ENCODE measurements around the gene LHFPL3.

DNA sequence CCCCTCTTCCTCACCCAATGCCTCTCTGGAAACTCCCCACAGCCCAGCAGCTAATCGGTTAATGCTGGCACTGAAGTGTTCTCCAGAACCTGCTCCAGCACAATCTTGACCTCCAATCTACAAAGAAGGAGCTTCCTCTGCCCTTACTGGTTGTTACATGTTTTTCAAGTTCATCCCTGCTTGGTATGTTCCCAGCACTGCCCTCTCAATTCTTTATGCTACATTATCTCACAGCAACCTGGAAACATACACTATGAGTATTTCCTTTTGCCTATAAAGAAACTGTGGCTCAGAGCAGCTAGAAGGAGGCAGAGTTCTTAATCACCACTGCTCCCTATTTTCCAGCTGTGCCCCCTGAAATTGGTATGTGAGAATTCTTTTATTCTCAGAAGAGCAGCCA is 601.5 kb downstream of the LHFPL3 start:
- no peak for TF ChIP-seq NFRKB (IDR thresholded peaks at IDR 0.05)
- no peak for TF ChIP-seq L3MBTL2 (conservative IDR thresholded peaks at IDR 0.05)
- no peak for TF ChIP-seq HDGF (IDR thresholded peaks at IDR 0.05; ENCODE audit: borderline replicate concordance)
- TF ChIP-seq SUZ12 (IDR thresholded peaks at IDR 0.05) = no peak
- no peak for TF ChIP-seq BHLHE40 (IDR thresholded peaks at IDR 0.05; ENCODE audit: borderline replicate concordance)
- TF ChIP-seq FOXK2 (IDR thresholded peaks at IDR 0.05) = no peak
- TF ChIP-seq SP1 (IDR thresholded peaks at IDR 0.05) = no peak
- no peak for TF ChIP-seq ELF4 (IDR thresholded peaks at IDR 0.05)
- no peak for TF ChIP-seq ARNT (IDR thresholded peaks at IDR 0.05)
- TF ChIP-seq TARDBP (IDR thresholded peaks at IDR 0.05) = no peak
- no peak for TF ChIP-seq CTBP1 (IDR thresholded peaks at IDR 0.05; ENCODE audit: borderline replicate concordance)

All from HEK293T (cell line).